Chondrocyte (in vitro differentiated cells): Measurements from ENCODE around the gene PRRG1. TPM values are rescaled to one million over a fixed set of nuclear protein-coding genes. Genes with fewer than 3 reads are reported as not detected.
A peak's percentile ranks its signal among the peaks of the same experiment; 100 is the strongest.
"Not testable (repeated sequence)": the region's sequence is repeated elsewhere in the genome, so short reads cannot be mapped to it uniquely, and the experiment has no call there.

Experiments
- DNase-seq: peaks from one replicate; pipeline ENCODE4 v3.0.0; 2021; ENCODE audit warnings: mixed read lengths, low spot score
- H3K27ac Mint-ChIP-seq: one replicate; pipeline ENCODE4 v1.8.0; 2021; ENCODE audit warnings: mild to moderate bottlenecking, moderate library complexity, mixed read lengths; ENCODE audit not compliant: unreplicated experiment
- H3K27me3 Mint-ChIP-seq: 2 replicates; pipeline ENCODE4 v1.8.0; 2021; ENCODE audit warnings: low read depth, mixed read lengths
- H3K36me3 Mint-ChIP-seq: 2 replicates; pipeline ENCODE4 v1.8.0; 2021; ENCODE audit warnings: low read depth, mixed read lengths
- H3K4me1 Mint-ChIP-seq: 2 replicates; pipeline ENCODE4 v1.8.0; 2021; ENCODE audit warnings: low read depth, mild to moderate bottlenecking, mixed read lengths
- H3K4me3 Mint-ChIP-seq: one replicate; pipeline ENCODE4 v1.8.0; 2021; ENCODE audit warnings: mild to moderate bottlenecking, moderate library complexity, mixed read lengths; ENCODE audit not compliant: unreplicated experiment
- H3K9me3 Mint-ChIP-seq: 2 replicates; pipeline ENCODE4 v1.8.0; 2021; ENCODE audit warnings: low read depth, mixed read lengths
- total RNA-seq: library from RNA; stranded (reverse); gene quantifications from 3 replicates; pipeline ENCODE4 v1.2.1, GENCODE V29; 2021
- TF ChIP-seq, protein P1 (sequence below): fragments of 200-600 bp; sonication (generic); IDR thresholded peaks from 2 replicates; pipeline ENCODE4 v1.5.0; 2021; ENCODE audit warnings: antibody characterized with exemption, mild to moderate bottlenecking, moderate library complexity

Gene PRRG1
- total RNA-seq, 1 donor from 2014 or later: 10.8 TPM

DNA sequence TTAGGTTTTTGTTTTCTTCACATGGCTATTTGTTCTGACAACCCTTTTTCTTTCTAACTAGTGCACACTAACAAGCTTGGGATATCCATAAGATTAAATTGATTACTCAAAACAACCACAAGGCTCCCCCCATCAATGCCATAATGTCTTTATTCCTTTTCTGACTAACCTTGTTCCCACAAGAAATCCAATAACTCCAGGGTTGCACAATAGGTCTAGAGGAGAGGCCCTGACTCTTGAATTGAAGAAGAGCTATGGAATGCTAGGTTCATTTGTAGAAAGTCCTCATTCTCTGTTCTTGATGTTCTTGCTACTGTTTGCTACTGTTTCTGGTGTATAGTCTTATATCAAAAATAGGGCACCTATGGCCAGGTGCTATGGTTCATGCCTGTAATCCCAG lies 71.0 kb downstream of the PRRG1 start:
- Mint-ChIP-seq H3K27me3 (no peaks in the 10 kb centered on the region), H3K27ac (no peak overlapping the region), H3K9me3 (no peaks in the 10 kb centered on the region), H3K4me1 (peaks cover 9% of the 10 kb centered on the region), H3K4me3 (no peak overlapping the region), H3K36me3 (peaks cover 1% of the 10 kb centered on the region)
- TF ChIP-seq, protein P1, sequence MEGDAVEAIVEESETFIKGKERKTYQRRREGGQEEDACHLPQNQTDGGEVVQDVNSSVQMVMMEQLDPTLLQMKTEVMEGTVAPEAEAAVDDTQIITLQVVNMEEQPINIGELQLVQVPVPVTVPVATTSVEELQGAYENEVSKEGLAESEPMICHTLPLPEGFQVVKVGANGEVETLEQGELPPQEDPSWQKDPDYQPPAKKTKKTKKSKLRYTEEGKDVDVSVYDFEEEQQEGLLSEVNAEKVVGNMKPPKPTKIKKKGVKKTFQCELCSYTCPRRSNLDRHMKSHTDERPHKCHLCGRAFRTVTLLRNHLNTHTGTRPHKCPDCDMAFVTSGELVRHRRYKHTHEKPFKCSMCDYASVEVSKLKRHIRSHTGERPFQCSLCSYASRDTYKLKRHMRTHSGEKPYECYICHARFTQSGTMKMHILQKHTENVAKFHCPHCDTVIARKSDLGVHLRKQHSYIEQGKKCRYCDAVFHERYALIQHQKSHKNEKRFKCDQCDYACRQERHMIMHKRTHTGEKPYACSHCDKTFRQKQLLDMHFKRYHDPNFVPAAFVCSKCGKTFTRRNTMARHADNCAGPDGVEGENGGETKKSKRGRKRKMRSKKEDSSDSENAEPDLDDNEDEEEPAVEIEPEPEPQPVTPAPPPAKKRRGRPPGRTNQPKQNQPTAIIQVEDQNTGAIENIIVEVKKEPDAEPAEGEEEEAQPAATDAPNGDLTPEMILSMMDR: no peak
- DNase-seq: no peak

DNA sequence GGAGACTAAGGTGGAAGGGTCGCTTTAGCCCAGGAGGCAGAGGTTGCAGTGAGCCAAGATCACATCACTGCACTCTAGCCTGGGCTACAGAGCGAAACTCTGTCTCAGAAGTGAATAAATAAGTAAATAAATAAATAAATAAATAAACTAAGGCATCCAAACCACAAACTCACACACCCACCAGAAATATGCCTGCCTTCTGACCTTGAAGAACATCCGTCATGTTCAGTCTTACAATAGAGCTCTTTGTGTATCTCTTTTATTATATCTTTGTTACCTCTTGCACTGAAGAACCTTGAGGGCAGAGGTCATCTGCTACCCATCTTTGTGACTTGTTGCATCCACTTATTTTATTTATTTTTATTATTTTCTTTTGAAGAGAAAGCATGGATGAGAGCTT lies 71.6 kb downstream of the PRRG1 start:
- DNase-seq: no peak
- Mint-ChIP-seq H3K27me3 (no peaks in the 10 kb centered on the region), H3K9me3 (no peaks in the 10 kb centered on the region), H3K4me1 (peaks cover 14% of the 10 kb centered on the region), H3K4me3 (no peak overlapping the region), H3K27ac (no peak overlapping the region), H3K36me3 (peaks cover 1% of the 10 kb centered on the region)
- TF ChIP-seq, protein P1: no peak

DNA sequence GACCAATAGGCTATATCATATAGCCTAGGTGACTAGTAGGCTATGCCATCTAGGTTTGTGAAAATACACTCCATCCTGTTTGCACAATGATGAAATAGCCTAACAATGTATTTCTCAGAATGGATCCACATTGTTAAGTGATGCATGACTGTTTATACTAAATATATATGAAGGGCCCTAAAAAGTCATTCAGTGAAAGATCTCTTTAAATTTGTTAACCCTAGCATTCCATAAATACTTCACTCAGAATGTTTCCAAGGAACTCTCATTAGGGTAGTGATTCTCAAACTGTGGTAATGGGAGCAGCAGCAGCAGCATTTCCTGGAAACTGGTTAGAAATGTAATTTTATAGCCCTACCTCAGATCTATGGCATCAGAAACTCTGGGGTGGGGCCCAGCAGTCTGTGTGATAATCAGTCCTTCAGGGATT lies 74.9 kb downstream of the PRRG1 start:
- H3K27ac Mint-ChIP-seq: peak overlapping the region; percentile 34
- DNase-seq: no peak
- TF ChIP-seq, protein P1: no peak
- peaks cover 17% of the 10 kb centered on the region for H3K4me1 Mint-ChIP-seq
- peaks cover 1% of the 10 kb centered on the region for H3K36me3 Mint-ChIP-seq
- no peaks in the 10 kb centered on the region for H3K9me3 Mint-ChIP-seq
- no peaks in the 10 kb centered on the region for H3K27me3 Mint-ChIP-seq
- no peak overlapping the region for H3K4me3 Mint-ChIP-seq

DNA sequence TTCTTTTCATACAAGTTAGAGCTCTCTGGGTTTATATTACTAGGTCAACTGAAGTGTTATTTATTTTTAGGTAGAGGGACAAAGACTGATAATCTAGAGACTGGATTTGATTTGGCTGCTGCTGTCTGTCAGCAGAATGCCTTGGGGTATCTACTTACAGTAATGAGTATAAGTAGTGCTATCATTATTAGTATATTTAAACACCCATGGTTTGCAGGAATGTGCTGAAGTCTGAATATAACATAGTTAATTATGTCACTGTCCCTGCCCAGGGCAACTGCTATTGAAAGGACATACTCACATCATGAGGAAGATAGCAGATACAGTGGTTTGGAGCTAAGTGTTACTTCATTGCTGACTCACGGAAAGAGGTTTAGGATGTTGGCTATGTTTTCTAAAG lies 76.2 kb downstream of the PRRG1 start:
- DNase-seq: no peak
- Mint-ChIP-seq H3K4me1 (peaks cover 17% of the 10 kb centered on the region), H3K27ac (peak overlapping the region; percentile 9), H3K9me3 (no peaks in the 10 kb centered on the region), H3K36me3 (peaks cover under 1% of the 10 kb centered on the region), H3K27me3 (no peaks in the 10 kb centered on the region), H3K4me3 (no peak overlapping the region)
- TF ChIP-seq, protein P1: no peak

DNA sequence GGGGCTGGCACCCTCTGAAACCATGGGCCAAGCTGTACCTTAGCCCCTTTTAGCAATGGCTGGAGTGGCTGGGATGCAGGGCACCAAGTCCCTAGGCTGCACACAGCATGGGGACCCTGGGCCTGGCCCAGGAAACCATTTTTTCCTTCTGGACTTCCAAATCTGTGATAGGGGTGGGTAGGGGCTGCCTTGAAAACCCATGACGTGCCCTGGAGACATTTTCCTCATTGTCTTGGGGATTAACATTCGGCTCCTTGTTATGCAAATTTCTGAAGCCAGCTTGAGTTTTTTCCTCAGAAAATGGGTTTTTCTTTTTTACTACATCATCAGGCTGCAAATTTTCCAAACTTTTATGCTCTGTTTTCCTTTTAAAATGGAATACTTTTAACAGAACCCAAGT lies 79.8 kb downstream of the PRRG1 start:
- not testable (repeated sequence) for H3K4me3 Mint-ChIP-seq, H3K9me3 Mint-ChIP-seq, H3K36me3 Mint-ChIP-seq, DNase-seq, H3K27me3 Mint-ChIP-seq, H3K27ac Mint-ChIP-seq
- H3K4me1 Mint-ChIP-seq: peaks cover 15% of the 10 kb centered on the region

DNA sequence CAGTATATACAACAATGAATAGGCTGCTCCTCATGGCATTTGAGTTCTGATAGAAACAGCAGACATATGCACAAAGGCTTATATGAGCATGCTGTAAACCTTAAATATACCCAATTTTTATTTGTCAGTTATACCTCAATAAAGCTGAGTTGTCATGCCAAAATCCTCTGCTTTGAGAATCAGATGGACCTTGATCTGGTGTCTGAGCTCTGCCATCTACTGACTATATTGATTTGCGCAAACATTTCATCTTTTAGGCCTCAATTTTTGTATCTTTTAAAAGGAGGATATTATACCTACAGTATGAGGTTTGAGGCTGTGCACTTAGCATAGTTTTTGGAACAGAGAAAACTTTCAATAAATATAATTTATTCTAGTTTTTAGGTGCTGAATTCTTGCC lies 85.2 kb downstream of the PRRG1 start:
- Mint-ChIP-seq H3K4me3 (no peak overlapping the region), H3K27me3 (no peaks in the 10 kb centered on the region), H3K9me3 (peaks cover 3% of the 10 kb centered on the region), H3K36me3 (no peaks in the 10 kb centered on the region), H3K4me1 (no peaks in the 10 kb centered on the region), H3K27ac (no peak overlapping the region)
- no peak for DNase-seq
- TF ChIP-seq, protein P1: peak; percentile 12
